DND-41 (cell line): ENCODE measurements around the gene MPI.
"Not testable (repeated sequence)": the region's sequence is repeated elsewhere in the genome, so short reads cannot be mapped to it uniquely, and the experiment has no call there.

Experiments used
- EZH2 ChIP-seq: IDR thresholded peaks from 3 replicates; pipeline ENCODE4 v1.6.1; 2012; ENCODE audit warnings: borderline replicate concordance, low read depth, mild to moderate bottlenecking, moderate library complexity, low read length, inconsistent platforms; ENCODE audit not compliant: severe bottlenecking
- TF ChIP-seq, protein P1 (sequence below): IDR thresholded peaks from 2 replicates; pipeline ENCODE4 v1.5.1; 2012; ENCODE audit warnings: borderline replicate concordance, low read length, moderate library complexity, mild to moderate bottlenecking; ENCODE audit not compliant: poor library complexity, severe bottlenecking; ENCODE audit errors: extremely low read depth

DNA sequence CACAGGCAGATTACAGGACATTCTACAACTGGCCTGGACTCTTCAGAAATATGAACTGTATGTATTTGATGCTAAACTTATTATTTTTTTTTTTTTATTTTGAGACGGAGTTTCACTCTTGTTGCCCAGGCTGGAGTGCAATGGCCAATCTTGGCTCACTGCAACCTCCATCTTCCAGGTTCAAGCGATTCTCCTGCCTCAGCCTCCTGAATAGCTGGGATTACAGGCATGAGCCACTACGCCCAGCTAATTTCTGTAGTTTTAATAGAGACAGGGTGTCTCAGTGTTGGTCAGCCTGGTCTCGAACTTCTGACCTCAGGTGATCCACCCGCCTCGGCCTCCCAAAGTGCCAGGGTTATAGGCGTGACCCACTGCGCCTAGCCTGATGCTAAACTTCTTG is 24.0 kb downstream of the MPI start:
- TF ChIP-seq, protein P1, sequence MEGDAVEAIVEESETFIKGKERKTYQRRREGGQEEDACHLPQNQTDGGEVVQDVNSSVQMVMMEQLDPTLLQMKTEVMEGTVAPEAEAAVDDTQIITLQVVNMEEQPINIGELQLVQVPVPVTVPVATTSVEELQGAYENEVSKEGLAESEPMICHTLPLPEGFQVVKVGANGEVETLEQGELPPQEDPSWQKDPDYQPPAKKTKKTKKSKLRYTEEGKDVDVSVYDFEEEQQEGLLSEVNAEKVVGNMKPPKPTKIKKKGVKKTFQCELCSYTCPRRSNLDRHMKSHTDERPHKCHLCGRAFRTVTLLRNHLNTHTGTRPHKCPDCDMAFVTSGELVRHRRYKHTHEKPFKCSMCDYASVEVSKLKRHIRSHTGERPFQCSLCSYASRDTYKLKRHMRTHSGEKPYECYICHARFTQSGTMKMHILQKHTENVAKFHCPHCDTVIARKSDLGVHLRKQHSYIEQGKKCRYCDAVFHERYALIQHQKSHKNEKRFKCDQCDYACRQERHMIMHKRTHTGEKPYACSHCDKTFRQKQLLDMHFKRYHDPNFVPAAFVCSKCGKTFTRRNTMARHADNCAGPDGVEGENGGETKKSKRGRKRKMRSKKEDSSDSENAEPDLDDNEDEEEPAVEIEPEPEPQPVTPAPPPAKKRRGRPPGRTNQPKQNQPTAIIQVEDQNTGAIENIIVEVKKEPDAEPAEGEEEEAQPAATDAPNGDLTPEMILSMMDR: not testable (repeated sequence)
- TF ChIP-seq EZH2: not testable (repeated sequence)
